GM18907 (cell line): ENCODE measurements around the gene DAB2IP.

Experiments used
- ATAC-seq: cut with Tn5 transposase; IDR thresholded peaks from one replicate; pipeline ENCODE4 v1.9.1; 2021; ENCODE audit warnings: mild to moderate bottlenecking, moderate library complexity; ENCODE audit not compliant: unreplicated experiment

DAB2IP gene

GRCh38 chr9:121700165-121700831, 48.9 kb downstream of the DAB2IP start:
- ATAC-seq = no peak

GRCh38 chr9:121700832-121701419, 49.5 kb downstream of the DAB2IP start:
- no peak for ATAC-seq

GRCh38 chr9:121701736-121702261, 50.4 kb downstream of the DAB2IP start:
- no peak for ATAC-seq

GRCh38 chr9:121703014-121703734, 51.7 kb downstream of the DAB2IP start:
- ATAC-seq = no peak

GRCh38 chr9:121704281-121704680, 52.8 kb downstream of the DAB2IP start:
- no peak for ATAC-seq

GRCh38 chr9:121706149-121706750, 54.8 kb downstream of the DAB2IP start:
- ATAC-seq = no peak

- ATAC-seq = peak; percentile 93
These were observed 56.3 kb downstream of the DAB2IP start for GRCh38 chr9:121707477-121708424.

- ATAC-seq = no peak
These were observed 57.5 kb downstream of the DAB2IP start for GRCh38 chr9:121708768-121709488.

GRCh38 chr9:121709798-121710197, 58.4 kb downstream of the DAB2IP start:
- ATAC-seq = no peak

- ATAC-seq = no peak
These were observed 59.8 kb downstream of the DAB2IP start for GRCh38 chr9:121711281-121711680.

- no peak for ATAC-seq
These were observed 60.4 kb downstream of the DAB2IP start for GRCh38 chr9:121711797-121712196.

- ATAC-seq = no peak
These were observed 62.1 kb downstream of the DAB2IP start for GRCh38 chr9:121713400-121714070.

GRCh38 chr9:121714075-121714705, 62.8 kb downstream of the DAB2IP start:
- ATAC-seq = no peak

GRCh38 chr9:121714873-121715272, 63.4 kb downstream of the DAB2IP start:
- no peak for ATAC-seq

GRCh38 chr9:121717141-121717991, 65.9 kb downstream of the DAB2IP start:
- ATAC-seq = no peak

GRCh38 chr9:121718084-121718483, 66.7 kb downstream of the DAB2IP start:
- ATAC-seq = no peak

- no peak for ATAC-seq
These were observed 67.1 kb downstream of the DAB2IP start for GRCh38 chr9:121718501-121718900.
